A673 (cell line): ENCODE measurements around the gene DLL3.

ENCODE experiments used
- CTCF ChIP-seq: fragments of 300-800, 200-600 bp; sonication (generic); conservative IDR thresholded peaks from 2 replicates; pipeline ENCODE4 v1.5.1; 2017; ENCODE audit warnings: low read depth, mild to moderate bottlenecking, antibody characterized with exemption, low read length, moderate library complexity, mixed read lengths
- EZH2 ChIP-seq: fragments of 200-600 bp; sonication (generic); IDR thresholded peaks from 2 replicates; pipeline ENCODE4 v1.6.1; 2017; ENCODE audit warnings: borderline replicate concordance, low read depth, mild to moderate bottlenecking, mixed read lengths, antibody characterized with exemption, low read length; ENCODE audit not compliant: poor library complexity, severe bottlenecking

- TF ChIP-seq CTCF (no peak), EZH2 (no peak)
Observed at GRCh38 chr19:39496063-39496462, 2.7 kb upstream of the DLL3 start.
